GM18519 (cell line): ENCODE results near the gene PCYT2.

Experiments used
- ATAC-seq: cut with Tn5 transposase; IDR thresholded peaks from one replicate; pipeline ENCODE4 v1.9.1; 2021; ENCODE audit warnings: mild to moderate bottlenecking, moderate library complexity; ENCODE audit not compliant: unreplicated experiment, low FRiP score

Gene PCYT2

DNA sequence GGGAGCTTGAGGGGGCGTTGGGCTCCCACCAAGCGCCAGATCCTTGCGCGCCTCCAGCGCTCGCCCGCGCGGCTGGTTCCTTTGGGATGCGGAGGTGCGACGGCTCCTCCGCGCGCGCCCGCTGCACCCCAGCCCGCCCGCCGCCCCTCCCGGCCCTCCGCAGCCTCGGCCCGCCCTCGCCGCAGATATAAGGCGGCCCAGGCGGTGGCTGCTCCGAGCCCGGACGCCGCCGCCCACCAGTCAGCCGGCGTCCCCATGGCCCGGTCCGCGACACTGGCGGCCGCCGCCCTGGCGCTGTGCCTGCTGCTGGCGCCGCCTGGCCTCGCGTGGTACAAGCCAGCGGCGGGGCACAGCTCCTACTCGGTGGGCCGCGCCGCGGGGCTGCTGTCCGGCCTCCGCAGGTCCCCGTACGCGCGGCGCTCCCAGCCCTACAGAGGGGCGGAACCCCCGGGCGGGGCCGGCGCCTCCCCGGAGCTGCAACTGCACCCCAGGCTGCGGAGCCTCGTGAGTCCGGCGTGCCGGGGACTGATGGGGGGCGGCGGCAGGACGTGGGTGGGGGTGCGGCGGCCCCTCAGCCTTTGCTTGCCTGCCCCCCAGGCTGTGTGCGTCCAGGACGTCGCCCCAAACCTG, 9.1 kb downstream of the PCYT2 start, which contains the start of gene NPB:
TSS of gene NPB (plus strand) at position 216 of the 630 bp plus-strand sequence. CDS start at position 256, 40 bp downstream.
- ATAC-seq, result no peak

DNA sequence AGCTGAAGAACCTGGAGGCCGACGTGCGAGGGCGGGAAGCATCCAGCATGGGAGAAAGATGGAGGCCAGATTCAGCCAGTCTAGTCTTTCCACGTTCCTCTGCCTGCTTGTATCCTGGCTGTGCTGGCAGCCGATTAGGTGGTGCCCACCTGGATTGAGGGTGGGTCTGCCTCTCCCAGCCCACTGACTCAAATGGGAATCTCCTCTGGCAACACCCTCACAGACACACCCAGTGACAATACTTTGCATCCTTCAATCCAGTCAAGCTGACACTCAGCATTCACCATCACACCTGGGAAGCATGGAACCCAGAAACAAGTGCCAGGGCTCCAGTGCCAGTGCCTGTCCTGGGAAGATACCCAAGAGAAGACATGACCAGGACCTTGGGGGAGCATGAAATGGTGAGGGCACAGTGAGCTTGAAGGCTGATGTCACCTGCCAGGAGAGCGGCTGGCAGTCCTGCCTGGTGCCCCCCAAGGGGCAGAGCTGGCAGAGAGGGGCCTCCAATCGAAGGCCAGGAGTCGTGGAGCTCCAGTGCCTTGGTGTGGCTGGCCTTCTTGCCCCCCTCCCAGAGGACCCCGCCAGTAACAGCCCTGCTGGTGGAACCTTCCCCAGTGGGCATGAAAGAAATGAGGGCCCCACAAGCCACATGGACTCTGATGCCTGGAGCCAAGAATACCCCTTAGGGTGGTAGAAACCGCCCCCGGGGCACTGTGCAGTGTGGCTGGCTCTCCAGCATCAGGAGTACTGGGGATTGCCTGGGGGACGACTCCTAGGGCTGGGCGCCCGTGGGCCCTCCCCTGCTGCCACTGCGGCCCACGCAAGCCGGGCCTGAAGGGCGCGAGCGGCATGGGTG, 9.8 kb downstream of the PCYT2 start:
- ATAC-seq, result no peak

DNA sequence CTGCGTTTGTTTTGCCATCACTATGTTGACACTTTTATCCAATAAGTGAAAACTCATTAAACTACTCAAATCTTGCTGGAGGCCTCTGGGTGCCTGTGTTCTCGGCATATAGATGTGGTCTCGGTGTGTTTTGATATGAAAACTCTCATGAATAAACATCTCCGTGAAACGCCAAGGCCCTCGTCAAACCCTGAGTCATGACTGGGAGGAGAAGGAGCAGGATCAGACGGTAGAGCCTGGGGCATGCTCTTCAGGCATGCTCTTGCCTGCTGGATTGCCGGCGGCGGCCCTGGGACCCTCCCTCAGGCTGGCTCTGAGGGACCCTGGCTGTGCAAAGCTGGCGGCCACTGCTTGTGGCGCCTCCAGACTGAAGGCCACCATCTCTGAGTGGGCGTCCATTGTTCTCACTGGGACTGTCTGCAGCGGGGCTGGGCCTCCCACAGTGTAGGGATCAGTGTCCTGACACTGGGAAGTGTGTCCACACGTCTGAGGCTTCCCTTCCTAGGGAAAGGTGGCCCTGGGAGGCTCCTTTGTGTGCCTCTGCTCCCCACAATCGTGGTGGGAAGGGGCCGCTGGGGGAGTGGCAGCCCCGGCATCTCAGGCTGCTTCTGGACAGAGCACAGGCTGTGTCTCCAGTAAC, 10.9 kb downstream of the PCYT2 start:
- no peak for ATAC-seq

GRCh38 chr17:81899514-81900166, 11.6 kb downstream of the PCYT2 start:
- no peak for ATAC-seq

- ATAC-seq, result no peak
Measured at GRCh38 chr17:81898885-81899284, 12.3 kb downstream of the PCYT2 start.

- no peak for ATAC-seq
Measured at GRCh38 chr17:81898029-81898866, 13.0 kb downstream of the PCYT2 start.

DNA sequence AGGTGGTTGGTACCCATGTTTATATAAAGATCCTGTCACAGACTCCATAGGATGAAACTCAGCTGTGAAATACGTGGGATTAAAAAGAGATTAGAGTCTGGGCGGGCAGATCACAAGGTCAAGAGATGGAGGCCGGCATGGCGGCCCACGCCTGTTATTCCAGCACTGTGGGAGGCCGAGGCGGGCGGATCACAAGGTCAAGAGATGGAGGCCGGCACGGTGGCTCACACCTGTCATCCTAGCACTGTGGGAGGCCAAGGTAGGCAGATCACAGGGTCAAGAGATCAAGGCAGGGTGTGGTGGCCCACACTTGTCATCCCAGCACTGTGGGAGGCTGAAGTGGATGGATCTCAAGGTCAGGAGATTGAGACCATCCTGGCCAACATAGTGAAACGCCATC, 15.8 kb downstream of the PCYT2 start:
- no peak for ATAC-seq

DNA sequence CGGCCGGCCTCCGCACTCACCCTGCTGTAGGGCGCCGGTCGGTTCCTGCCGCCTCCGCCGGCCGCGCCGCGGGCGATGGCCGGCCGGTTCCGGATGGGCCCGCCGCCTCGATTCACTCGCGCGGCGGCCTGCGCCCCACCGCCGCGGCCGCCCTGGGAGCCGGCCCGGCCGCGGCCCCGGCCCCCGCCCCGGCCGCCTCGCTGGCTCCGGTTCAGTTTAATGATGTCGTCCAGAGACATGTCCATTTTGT, 20.0 kb downstream of the PCYT2 start:
- ATAC-seq, result no peak

- ATAC-seq, result no peak
Measured at GRCh38 chr17:81890447-81891302, 20.5 kb downstream of the PCYT2 start.

GRCh38 chr17:81889602-81890001, 21.6 kb downstream of the PCYT2 start:
- ATAC-seq, result no peak

DNA sequence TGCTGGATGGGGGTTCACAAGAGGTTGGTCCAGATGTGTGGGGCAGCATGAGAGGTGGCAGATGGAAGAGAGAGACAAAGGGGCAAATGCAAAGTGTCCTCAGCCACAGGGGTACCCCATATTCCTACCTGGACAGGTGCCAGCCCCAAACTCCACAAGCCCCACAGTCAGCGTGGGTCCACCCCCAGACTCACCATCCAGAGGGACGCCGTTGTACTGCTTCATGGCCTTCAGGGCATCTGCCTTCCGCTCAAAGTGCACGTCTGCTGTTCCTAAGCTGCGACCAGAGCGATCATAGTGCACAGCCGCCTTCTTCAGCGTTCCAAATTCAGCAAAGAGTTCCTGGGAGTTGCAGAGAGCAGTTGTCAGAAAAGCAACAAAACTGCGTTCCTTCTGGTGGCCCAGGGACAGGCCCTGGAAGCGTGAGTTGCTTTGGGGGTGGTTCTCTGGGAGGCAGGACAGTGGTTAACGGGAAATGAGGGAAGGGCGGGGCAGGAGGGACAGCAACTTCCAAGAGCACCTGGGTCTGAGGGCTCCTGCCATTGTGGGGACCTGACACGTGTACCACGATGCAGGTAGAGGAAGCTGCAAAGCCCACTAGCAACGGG, 22.1 kb downstream of the PCYT2 start:
- ATAC-seq, result no peak

DNA sequence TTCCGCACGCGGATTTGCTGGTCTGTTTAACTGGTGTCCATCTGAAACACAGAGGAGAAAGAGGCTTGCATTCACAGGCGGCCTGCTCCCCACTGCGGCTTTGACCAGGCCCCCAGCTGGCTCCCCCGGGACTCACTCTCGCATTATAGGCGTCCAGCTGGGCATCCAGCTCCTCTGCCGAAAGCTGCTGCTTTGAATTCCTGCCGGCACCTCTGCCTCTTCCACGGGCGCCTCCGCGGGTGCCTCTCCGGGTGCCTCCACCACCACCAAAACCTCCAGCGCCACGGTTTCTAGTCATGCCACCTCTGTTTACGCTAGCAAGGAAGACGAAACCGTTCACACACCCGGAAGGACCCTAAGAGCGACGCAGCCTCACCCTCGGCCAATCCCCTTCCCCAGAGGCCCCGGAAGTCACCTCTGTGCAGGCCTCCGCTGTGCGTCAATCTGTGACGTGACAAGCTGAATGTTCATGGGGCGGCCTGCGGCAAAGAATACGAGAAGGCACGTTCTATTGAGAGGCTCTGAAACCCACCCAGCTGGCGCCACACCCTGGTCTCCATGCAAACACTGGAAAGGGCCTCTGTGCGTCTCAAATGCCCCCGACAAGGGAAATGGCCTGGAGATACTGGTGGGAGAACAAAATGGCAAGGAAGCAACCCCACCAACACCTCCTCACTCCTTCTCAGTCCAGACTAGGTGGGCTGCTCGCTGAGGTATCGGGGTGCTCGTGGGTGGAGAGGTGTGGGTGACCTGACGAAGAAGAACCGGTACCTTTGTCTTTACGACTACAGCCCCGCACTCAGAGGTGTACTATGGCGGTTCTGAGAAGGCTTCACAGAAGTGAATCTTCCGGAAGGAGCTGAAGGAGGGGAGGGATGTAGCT, 22.9 kb downstream of the PCYT2 start:
- no peak for ATAC-seq

- ATAC-seq, result no peak
Measured at GRCh38 chr17:81885869-81886548, 25.2 kb downstream of the PCYT2 start.

GRCh38 chr17:81885454-81885853, 25.7 kb downstream of the PCYT2 start:
- ATAC-seq, result no peak

DNA sequence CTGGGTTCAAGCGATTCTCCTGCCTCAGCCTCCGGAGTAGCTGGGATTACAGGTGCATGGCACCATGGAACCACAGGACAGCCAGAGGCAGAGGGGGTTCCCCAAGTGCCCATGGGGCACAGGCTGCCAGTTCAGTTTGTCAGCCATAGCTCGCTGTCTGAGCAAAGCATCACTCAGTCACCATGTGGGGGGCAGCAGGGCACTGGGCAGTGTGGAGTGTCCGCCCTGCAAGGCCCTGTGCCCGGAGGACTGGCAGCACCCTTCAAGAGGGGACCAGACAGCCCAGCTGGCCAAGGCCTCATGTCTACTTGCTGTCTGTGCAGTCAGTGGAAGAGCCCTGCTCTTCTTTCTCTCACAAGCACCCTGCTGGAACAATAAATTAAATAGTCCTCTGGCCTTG, 26.2 kb downstream of the PCYT2 start:
- ATAC-seq, result no peak

DNA sequence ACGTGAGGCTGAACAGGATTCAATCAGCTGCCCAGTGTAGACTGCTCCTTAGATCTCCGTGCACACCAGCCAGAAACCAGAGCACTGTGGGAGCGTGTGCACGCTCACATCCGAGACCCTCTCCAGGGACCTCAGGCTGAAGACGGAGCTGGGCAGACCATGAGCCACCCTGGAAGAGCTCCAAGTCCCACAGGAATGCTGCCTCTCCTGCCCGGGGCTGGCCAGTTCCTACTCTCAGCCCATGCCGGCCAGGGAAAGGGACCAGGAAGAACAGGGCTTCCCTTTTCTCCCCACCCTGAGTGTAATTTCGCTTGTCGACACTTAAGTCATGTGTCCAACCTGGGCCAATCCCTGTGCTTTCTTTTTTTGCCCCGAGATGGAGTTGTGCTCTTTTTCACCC, 26.7 kb downstream of the PCYT2 start:
- ATAC-seq, result no peak

DNA sequence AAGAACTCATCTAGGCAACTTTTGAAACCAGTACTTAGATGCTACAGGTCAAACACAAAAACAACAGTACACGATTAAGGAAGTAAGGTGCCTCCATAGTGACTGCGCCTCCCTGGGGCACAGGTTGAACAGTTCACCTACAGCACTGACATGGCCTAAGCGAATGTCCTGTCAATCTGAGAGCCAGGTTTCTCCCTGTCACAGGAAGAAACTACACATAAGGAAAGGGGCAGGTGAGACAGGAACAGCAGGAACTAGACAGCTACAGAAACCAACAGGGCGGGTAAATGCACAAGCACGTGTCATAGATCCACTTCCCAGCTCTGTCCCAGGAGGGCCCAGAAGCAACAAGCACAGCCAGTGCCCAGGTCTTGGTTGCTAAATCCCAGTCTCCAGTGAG, 32.1 kb downstream of the PCYT2 start:
- ATAC-seq, result no peak

DNA sequence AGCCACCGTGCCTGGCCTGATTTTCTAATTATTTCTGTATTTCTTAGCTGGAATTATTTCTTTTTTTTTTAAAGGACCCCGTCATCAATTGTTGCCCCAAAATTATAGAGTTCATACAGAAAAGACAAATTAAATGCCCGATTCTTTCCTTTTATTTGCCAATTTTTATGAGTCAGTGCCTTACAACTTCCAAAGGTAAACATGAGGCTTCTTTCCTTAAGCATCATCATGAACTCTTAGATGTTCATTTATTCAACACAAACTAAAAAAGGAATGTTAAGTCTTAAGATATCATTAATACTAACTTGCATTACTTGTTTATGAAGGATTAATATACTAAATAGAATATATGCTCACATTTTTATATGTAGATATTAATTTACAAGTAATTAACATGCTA, 32.9 kb downstream of the PCYT2 start:
- ATAC-seq, result no peak
